GM18873 (cell line): ENCODE data around the gene NR5A2.

Experiments
- ATAC-seq: cut with Tn5 transposase; IDR thresholded peaks from one replicate; pipeline ENCODE4 v1.9.1; 2021; ENCODE audit warnings: mild to moderate bottlenecking, moderate library complexity, moderate number of reproducible peaks; ENCODE audit not compliant: unreplicated experiment, low FRiP score

NR5A2 gene

GRCh38 chr1:200118779-200119505, 91.4 kb downstream of the NR5A2 start:
- ATAC-seq = no peak

- no peak for ATAC-seq
Measured at GRCh38 chr1:200121421-200121820, 93.9 kb downstream of the NR5A2 start.

DNA sequence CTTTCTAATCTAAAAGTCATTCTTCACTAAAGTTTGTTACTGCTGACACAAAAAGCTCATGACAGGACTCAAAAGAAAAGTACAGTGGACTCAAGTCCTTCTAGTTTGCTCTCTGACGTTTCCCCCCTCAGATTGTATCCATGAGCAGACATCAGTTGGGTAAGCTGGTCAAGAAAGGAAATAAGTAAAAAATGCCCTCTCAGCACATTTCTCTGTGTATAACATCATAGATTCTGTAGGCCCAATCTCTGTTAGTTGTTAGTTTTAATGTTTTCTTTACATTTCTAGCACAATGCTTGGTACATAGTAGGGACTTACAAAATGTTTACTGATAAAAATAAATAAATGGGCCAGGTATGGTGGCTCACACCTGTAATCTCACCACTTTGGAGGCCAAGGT, 96.8 kb downstream of the NR5A2 start:
- no peak for ATAC-seq

DNA sequence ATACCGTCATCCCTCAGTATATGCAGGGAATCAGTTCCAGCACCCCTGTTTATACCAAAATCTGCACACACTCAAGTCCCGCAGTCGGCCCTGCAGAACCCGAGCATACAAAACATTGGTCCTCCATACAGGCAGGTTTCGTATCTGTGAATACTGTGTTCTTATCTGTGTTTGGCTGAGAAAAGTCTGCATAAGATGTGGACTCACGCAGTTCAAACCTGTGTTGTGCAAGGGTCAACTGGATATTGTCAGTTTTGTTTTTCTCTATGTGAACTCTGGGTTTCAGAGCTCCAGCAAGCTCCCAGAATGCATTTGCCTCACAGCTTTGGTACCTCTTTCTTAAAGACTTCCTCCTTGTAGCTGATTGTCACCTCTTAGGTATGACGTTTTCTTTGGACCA, 100.6 kb downstream of the NR5A2 start:
- ATAC-seq = no peak

- ATAC-seq = peak; percentile 65
Measured at GRCh38 chr1:200128944-200129879, 101.7 kb downstream of the NR5A2 start.

- ATAC-seq = no peak
Measured at GRCh38 chr1:200130552-200130951, 103.0 kb downstream of the NR5A2 start.

- no peak for ATAC-seq
Measured at GRCh38 chr1:200131551-200132125, 104.1 kb downstream of the NR5A2 start.

GRCh38 chr1:200133123-200133522, 105.6 kb downstream of the NR5A2 start:
- no peak for ATAC-seq

DNA sequence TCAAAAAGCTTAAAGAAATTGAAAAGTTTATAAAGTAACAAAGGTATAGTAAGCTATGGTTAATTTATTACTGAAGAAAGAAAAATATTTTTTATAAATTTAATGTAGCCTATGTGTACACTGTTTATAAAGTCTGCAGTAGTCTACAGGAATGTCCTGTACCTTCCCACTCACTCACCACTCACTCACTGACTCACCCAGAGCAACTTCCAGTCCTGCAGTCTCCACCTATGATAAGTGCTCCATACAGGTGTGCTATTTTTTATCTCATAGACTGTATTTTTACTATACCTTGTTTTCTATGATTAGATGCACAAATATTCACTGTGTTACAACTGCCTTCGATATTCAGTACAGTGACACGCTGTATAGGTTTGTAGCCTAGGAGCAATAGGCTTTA, 106.6 kb downstream of the NR5A2 start:
- no peak for ATAC-seq

GRCh38 chr1:200136384-200136783, 108.9 kb downstream of the NR5A2 start:
- ATAC-seq = no peak

DNA sequence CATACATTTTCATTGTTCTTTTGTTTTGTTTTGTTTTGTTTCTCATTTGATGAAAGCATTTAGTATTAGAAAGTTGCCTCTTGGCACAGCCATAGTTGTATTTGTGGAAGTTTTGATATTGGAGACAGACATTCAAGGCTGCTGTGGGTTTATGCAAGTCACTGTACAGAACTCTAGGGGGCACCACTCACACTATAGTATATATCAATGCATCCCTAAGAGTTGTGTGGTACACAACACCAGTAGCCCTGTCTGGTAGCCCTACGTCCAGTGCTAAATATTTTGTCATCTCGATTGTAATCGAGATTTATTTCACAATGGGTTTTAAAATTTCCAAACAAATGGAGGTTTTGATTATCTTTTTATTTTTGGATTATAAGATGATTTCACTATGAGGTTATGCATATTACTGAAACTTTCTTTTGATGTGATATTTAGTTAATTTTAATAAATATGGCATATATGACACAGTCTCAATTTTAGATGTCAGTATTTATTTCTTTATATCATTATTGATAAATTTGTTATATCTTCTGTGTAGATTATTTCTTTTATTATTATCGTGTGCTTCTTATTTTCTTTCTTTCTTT, 112.2 kb downstream of the NR5A2 start:
- ATAC-seq = no peak

DNA sequence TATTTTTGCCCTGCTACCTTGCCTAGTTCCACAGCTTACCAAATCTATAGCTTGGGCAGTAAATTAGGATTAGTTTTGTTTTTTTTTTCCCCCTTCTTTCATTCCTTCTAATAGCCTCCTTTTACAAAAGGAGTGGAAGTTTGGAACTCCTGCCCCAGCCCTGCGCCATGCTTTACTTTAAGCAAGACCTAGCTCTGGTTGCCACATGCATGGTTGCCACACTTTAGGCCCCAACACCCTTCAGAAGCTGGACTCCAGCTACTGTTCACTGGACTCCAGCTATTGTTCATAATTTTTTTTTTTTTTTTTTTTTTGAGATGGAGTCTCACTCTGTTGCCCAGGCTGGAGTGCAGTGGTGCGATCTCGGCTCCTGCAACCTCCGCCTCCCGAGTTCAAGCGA, 115.8 kb downstream of the NR5A2 start:
- no peak for ATAC-seq

GRCh38 chr1:200146100-200146499, 118.6 kb downstream of the NR5A2 start:
- ATAC-seq = no peak

DNA sequence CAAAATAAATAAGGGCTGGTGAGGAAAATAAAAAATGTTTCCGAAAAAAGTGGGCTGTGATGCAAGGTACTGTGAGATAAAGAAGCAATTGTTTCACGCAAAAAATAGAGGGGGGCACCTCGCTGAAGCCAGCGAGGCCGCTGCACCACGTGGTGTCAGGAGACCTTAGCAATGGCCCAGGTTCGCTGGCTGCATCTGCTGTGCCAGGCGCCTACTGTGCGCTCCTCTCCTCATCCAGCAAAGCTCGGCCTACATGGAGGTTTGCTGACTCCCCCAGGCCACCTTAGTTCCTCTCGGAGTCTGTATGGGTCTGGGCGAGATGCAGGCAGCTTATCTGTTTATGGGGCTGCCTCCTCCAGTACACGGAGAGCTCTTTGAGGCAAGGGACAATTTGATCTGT, 119.6 kb downstream of the NR5A2 start:
- no peak for ATAC-seq

DNA sequence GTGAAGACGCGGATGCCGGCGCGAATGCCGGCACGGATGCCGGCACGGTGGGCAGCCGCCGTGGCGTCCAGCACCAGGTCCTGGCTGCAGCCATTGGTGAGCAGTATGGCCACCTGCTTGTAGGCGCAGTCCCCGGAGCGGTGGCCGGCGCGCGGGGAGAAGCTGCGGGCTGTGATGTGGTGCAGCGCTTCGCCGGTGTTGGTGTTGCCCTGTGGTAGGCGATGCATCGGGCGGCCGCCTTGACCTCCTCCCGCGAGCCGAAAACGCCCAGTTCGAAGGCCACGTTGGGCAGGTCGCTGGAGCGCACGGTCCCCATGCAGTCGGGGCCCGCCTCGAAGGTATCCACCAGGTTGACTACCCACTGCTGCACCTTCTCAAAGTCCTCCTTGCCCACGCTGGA, 120.2 kb downstream of the NR5A2 start:
- ATAC-seq = no peak

DNA sequence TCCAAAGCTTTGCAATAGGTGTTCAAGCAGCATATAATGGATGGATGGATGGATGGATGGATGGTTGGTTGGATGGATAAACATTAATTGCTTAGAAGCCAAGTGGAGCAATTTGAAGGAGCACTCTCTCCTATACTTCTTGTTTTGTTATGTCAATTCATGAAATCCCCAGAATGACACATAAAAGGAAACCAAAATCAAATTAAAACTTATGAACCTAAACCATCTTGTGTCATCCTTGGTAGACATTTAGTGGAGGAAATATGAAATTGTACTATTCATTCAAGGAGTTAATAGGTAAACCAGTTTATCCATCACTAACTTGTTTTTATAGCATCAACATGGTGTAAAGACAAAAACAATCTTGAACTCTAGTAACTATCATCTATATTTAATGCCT, 122.5 kb downstream of the NR5A2 start:
- ATAC-seq = no peak

- no peak for ATAC-seq
Measured at GRCh38 chr1:200150721-200151120, 123.2 kb downstream of the NR5A2 start.

GRCh38 chr1:200152336-200152735, 124.8 kb downstream of the NR5A2 start:
- no peak for ATAC-seq

DNA sequence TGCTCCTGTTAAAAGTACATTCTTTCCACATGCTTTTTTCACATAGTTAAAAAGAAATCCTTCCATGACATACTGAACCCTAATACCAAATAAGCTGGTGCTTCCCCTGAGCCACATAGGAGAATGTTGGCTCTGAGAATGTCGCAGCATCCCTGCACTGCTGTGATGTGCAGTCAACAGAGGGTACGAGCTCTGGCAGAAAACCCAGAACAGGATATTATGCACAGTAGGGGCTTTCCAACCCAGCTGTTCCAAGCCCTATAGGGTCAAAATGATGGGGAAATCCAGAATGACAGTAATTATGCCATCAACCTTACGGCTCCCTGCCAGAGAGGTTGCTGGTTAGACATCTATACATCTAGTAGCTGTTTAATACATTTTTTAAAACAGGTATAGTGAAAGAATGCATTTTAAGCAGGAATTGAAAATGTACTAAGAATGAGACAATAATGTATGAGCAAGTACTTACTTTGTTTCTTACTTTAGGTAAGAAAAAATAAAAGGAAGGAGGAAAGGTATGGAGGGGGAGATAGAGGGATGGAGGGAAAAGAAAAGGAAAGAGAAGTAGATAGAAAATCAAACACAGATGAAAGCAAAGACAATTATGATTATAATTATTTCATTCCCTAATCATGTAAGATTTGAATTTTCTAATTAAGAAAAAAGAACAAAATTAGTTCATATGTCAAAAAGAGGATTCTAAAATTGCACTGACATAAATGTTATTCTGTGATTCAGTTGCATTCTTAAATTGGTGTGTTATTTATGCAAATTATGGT, 126.0 kb downstream of the NR5A2 start:
- peak; percentile 66 for ATAC-seq

DNA sequence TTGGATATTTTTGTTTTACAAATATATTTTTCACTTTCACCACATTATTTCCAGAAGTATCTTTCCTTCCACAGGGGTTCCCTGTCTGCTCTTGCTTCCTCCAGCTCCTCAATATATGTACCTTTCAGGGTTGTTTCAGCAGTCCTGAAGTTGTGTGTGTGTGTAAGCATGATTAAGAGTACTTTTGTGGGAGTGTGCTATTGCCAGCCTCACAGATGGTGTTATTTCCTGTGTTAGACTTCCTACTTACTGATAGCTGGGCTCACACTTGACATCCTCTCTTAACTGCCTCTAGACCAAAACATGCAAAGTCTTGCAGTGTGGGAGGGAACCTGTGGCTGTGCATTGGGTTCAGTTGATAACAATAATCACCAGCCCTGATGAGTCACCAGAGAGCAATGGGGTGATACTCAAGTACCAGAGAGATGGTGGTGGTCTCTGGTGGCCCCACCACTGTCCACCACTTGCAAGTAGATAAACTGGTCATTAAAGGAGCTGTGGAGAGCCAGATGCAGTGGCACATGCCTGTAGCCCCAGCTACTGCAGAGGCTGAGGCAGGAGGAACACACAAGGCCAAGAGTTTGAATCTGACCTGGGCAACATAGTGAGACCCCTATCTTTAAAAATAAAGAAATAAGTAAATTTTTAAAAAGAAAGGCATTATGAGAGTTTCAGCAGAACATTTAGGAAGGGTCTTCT, 126.7 kb downstream of the NR5A2 start:
- ATAC-seq = peak; percentile 94
